H9 (cell line): Measurements from ENCODE around the gene MEIS2. TPM values are rescaled to one million over a fixed set of nuclear protein-coding genes. Genes with fewer than 3 reads are reported as not detected.

Source experiments
- DNase-seq: peaks from one replicate; pipeline ENCODE4 v3.0.0-alpha.2; 2017
- H2AFZ ChIP-seq: one replicate; pipeline ENCODE4 v1.6.1; 2013; ENCODE audit warnings: mild to moderate bottlenecking, low read length, control low read depth, moderate library complexity
- H2AK5ac ChIP-seq: 2 replicates; pipeline ENCODE4 v1.6.1; 2013; ENCODE audit warnings: low read length, control low read depth, mixed read lengths; ENCODE audit not compliant: insufficient read length
- H2BK120ac ChIP-seq: one replicate; pipeline ENCODE4 v1.6.1; 2013; ENCODE audit warnings: low read depth, mild to moderate bottlenecking, low read length, control low read depth, inconsistent platforms; ENCODE audit not compliant: poor library complexity, severe bottlenecking
- H2BK12ac ChIP-seq: 2 replicates; pipeline ENCODE4 v1.6.1; 2013; ENCODE audit warnings: low read length, control low read depth, mixed read lengths, low read depth; ENCODE audit not compliant: insufficient read length
- H2BK15ac ChIP-seq: 2 replicates; pipeline ENCODE4 v1.6.1; 2013; ENCODE audit warnings: low read depth, low read length, control low read depth
- H2BK20ac ChIP-seq: one replicate; pipeline ENCODE4 v1.6.1; 2013; ENCODE audit warnings: low read depth, mild to moderate bottlenecking, low read length, control low read depth, inconsistent platforms; ENCODE audit not compliant: poor library complexity, severe bottlenecking
- H2BK5ac ChIP-seq: 2 replicates; pipeline ENCODE4 v1.6.1; 2013; ENCODE audit warnings: low read length, control low read depth, mixed read lengths; ENCODE audit not compliant: insufficient read length
- H3K14ac ChIP-seq: 2 replicates; pipeline ENCODE4 v1.6.1; 2013; ENCODE audit warnings: low read length, control low read depth; ENCODE audit not compliant: insufficient read depth
- H3K18ac ChIP-seq: 2 replicates; pipeline ENCODE4 v1.6.1; 2013; ENCODE audit warnings: low read depth, mild to moderate bottlenecking, mixed read lengths, low read length, control low read depth; ENCODE audit not compliant: insufficient read length
- H3K23ac ChIP-seq: 2 replicates; pipeline ENCODE4 v1.6.1; 2013; ENCODE audit warnings: low read length, control low read depth, mixed read lengths, low read depth; ENCODE audit not compliant: insufficient read length
- H3K23me2 ChIP-seq: 2 replicates; pipeline ENCODE4 v1.6.1; 2013; ENCODE audit warnings: low read depth, mild to moderate bottlenecking, mixed read lengths, low read length, control low read depth; ENCODE audit not compliant: insufficient read length, poor library complexity, severe bottlenecking
- H3K27ac ChIP-seq: 2 replicates; pipeline ENCODE4 v1.5.1; 2013; ENCODE audit warnings: low read length, control low read depth, mixed read lengths, low read depth; ENCODE audit not compliant: insufficient read length
- H3K27me3 ChIP-seq: 2 replicates; pipeline ENCODE4 v1.6.1; 2013; ENCODE audit warnings: low read length, control low read depth, inconsistent platforms; ENCODE audit not compliant: insufficient read depth
- H3K4ac ChIP-seq: 2 replicates; pipeline ENCODE4 v1.6.1; 2013; ENCODE audit warnings: low read depth, mild to moderate bottlenecking, control low read depth, inconsistent platforms, low read length, moderate library complexity
- H3K4me1 ChIP-seq: 2 replicates; pipeline ENCODE4 v1.6.1; 2013; ENCODE audit warnings: low read length, control low read depth, inconsistent platforms; ENCODE audit not compliant: insufficient read depth
- H3K4me2 ChIP-seq: 2 replicates; pipeline ENCODE4 v1.6.1; 2013; ENCODE audit warnings: low read length, control low read depth, mixed read lengths; ENCODE audit not compliant: insufficient read length, insufficient read depth
- H3K56ac ChIP-seq: 2 replicates; pipeline ENCODE4 v1.6.1; 2013; ENCODE audit warnings: low read depth, mild to moderate bottlenecking, mixed read lengths, low read length, control low read depth; ENCODE audit not compliant: insufficient read length
- H3K79me1 ChIP-seq: 2 replicates; pipeline ENCODE4 v1.6.1; 2013; ENCODE audit warnings: low read depth, mild to moderate bottlenecking, moderate library complexity, low read length, control low read depth, inconsistent platforms; ENCODE audit not compliant: insufficient read depth, poor library complexity, severe bottlenecking
- H3K79me2 ChIP-seq: 2 replicates; pipeline ENCODE4 v1.6.1; 2013; ENCODE audit warnings: low read length, control low read depth, inconsistent platforms; ENCODE audit not compliant: insufficient read depth
- H3K9ac ChIP-seq: 2 replicates; pipeline ENCODE4 v1.6.1; 2013; ENCODE audit warnings: low read length, control low read depth, mixed read lengths; ENCODE audit not compliant: insufficient read length; ENCODE audit errors: extremely low read depth
- H3K9me3 ChIP-seq: one replicate; pipeline ENCODE4 v1.6.1; 2013; ENCODE audit warnings: low read depth, low read length, inconsistent platforms; ENCODE audit not compliant: control insufficient read depth
- H3T11ph ChIP-seq: one replicate; pipeline ENCODE4 v1.6.1; 2013; ENCODE audit warnings: mild to moderate bottlenecking, low read length, control low read depth, inconsistent platforms
- H4K20me1 ChIP-seq: one replicate; pipeline ENCODE4 v1.6.1; 2013; ENCODE audit not compliant: control insufficient read depth, insufficient read length, insufficient read depth
- H4K5ac ChIP-seq: 2 replicates; pipeline ENCODE4 v1.6.1; 2013; ENCODE audit warnings: low read depth, mild to moderate bottlenecking, mixed read lengths, low read length, control low read depth; ENCODE audit not compliant: insufficient read length
- H4K8ac ChIP-seq: replicated peaks from 2 replicates; pipeline ENCODE4 v1.6.1; 2013; ENCODE audit warnings: low read length, control low read depth, mixed read lengths, low read depth; ENCODE audit not compliant: insufficient read length
- H4K91ac ChIP-seq: 2 replicates; pipeline ENCODE4 v1.6.1; 2013; ENCODE audit warnings: low read depth, mild to moderate bottlenecking, moderate library complexity, mixed read lengths, low read length, control low read depth; ENCODE audit not compliant: insufficient read length
- H3K27ac Mint-ChIP-seq, 3 experiments: 2 replicates in 2 of 3; 3 replicates in 1 of 3; pipeline ENCODE4 v1.8.0; 2020 to 2021; ENCODE audit warnings: mixed read lengths in 3 of 3, mild to moderate bottlenecking in 1 of 3, moderate library complexity in 1 of 3
- H3K27me3 Mint-ChIP-seq: 2 replicates; pipeline ENCODE4 v1.8.0; 2021; ENCODE audit warnings: low read depth, mild to moderate bottlenecking, moderate library complexity, mixed read lengths
- H3K36me3 Mint-ChIP-seq, 3 experiments: 2 replicates in 2 of 3; 3 replicates in 1 of 3; pipeline ENCODE4 v1.8.0; 2020 to 2021; ENCODE audit warnings: low read depth in 3 of 3, mixed read lengths in 3 of 3; ENCODE audit not compliant: insufficient read depth in 1 of 3
- H3K4me1 Mint-ChIP-seq, 2 experiments: 2 replicates each; pipeline ENCODE4 v1.8.0; 2020; ENCODE audit warnings: mixed read lengths in 2 of 2
- H3K4me3 Mint-ChIP-seq, 2 experiments: 2 replicates in 1 of 2; 3 replicates in 1 of 2; pipeline ENCODE4 v1.8.0; 2020 to 2021; ENCODE audit warnings: mild to moderate bottlenecking in 2 of 2, mixed read lengths in 2 of 2, moderate library complexity in 1 of 2
- H3K9me3 Mint-ChIP-seq, 2 experiments: 2 replicates in 1 of 2; 3 replicates in 1 of 2; pipeline ENCODE4 v1.8.0; 2020; ENCODE audit warnings: mild to moderate bottlenecking in 2 of 2, mixed read lengths in 2 of 2, moderate library complexity in 1 of 2
- CTCF ChIP-seq: fragments of 200-600 bp; sonication (generic); conservative IDR thresholded peaks from 3 replicates; pipeline ENCODE4 v1.8.0; 2021; ENCODE audit warnings: antibody characterized with exemption, mild to moderate bottlenecking
- WGBS: extraction: QIAGEN DNeasy Blood & Tissue Kit; methylation state at CpG from one replicate; pipeline ENCODE4 v1.1.7; 2013; ENCODE audit warnings: missing lambda C conversion rate, low lambda C conversion rate, mixed read lengths; ENCODE audit not compliant: insufficient read length; ENCODE audit errors: extremely low coverage; 5-methylcytosine and 5-hydroxymethylcytosine counted together
- total RNA-seq: library from RNA; stranded (reverse); gene quantifications from 2 replicates; pipeline ENCODE4 v1.2.1, GENCODE V29; 2021

Gene MEIS2
- total RNA-seq, 1 experiment from 2014 or later = 0.35 TPM

- no peak overlapping the region for H3K14ac ChIP-seq
- no peak overlapping the region for H2AFZ ChIP-seq
- H4K91ac ChIP-seq = no peak overlapping the region
- H3K23me2 ChIP-seq = no peaks in the 10 kb centered on the region
- H3K9ac ChIP-seq = no peak overlapping the region
- no peak overlapping the region for H3K27ac ChIP-seq
- H3T11ph ChIP-seq = no peak overlapping the region
- H3K23ac ChIP-seq = no peak overlapping the region
- no peaks in the 10 kb centered on the region for H4K20me1 ChIP-seq
- no peak overlapping the region for H2BK20ac ChIP-seq
- no peak overlapping the region for H3K56ac ChIP-seq
- Mint-ChIP-seq H3K4me3 (no peak overlapping the region), H3K4me1 (peaks cover 24 to 35% of the 10 kb centered on the region in 2 experiments), H3K27ac (no peak overlapping the region), H3K36me3 (no peaks in the 10 kb centered on the region), H3K27me3 (peaks cover 20% of the 10 kb centered on the region), H3K9me3 (no peaks in the 10 kb centered on the region)
- no peak overlapping the region for H4K5ac ChIP-seq
- no peaks in the 10 kb centered on the region for H3K27me3 ChIP-seq
- H3K4me1 ChIP-seq = no peaks in the 10 kb centered on the region
- no peak overlapping the region for H2BK5ac ChIP-seq
- no peak overlapping the region for H4K8ac ChIP-seq
- no peak overlapping the region for H3K18ac ChIP-seq
- no peak overlapping the region for H2BK12ac ChIP-seq
- no peaks in the 10 kb centered on the region for H3K79me1 ChIP-seq
- no peak for DNase-seq
- H2BK120ac ChIP-seq = no peak overlapping the region
- no peaks in the 10 kb centered on the region for H3K9me3 ChIP-seq
- no CpG with 5 or more reads among the region's 3 CpGs for WGBS
- no peak for TF ChIP-seq CTCF
- H2AK5ac ChIP-seq = no peak overlapping the region
- H3K79me2 ChIP-seq = no peaks in the 10 kb centered on the region
- no peak overlapping the region for H2BK15ac ChIP-seq
- H3K4me2 ChIP-seq = no peak overlapping the region
- no peak overlapping the region for H3K4ac ChIP-seq
Observed at GRCh38 chr15:37086120-37086519, 14.2 kb downstream of the MEIS2 start.
